HG02852 (cell line): ENCODE data around the gene SEMA4D.
"Not testable (repeated sequence)": the region's sequence is repeated elsewhere in the genome, so short reads cannot be mapped to it uniquely, and the experiment has no call there.

Source experiments
- ATAC-seq: cut with Tn5 transposase; IDR thresholded peaks from one replicate; pipeline ENCODE4 v1.9.1; 2021; ENCODE audit warnings: mild to moderate bottlenecking, moderate library complexity; ENCODE audit not compliant: unreplicated experiment

SEMA4D gene

DNA sequence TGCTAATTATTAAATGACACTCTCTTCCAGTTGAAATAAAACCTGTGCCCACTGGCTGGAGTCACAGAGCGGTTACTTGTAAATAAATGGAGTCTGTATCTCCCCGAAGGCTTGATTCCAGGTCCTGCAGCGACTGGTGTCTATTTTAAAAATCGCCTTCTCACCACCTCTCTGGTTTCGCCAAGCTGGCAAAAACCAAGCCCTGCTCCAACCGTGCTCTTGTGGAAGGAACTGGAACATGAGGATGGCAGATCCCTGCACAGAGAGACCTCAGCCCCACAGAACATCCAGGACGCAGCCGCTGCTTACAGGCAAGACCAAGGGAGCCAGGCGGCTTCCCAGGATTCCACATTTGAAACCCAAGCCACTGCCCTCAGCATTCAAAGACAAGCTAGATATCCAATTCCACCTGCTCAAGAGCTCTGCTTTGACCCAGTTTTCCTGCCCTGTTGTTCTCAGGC, 15.0 kb downstream of the SEMA4D start:
- no peak for ATAC-seq

DNA sequence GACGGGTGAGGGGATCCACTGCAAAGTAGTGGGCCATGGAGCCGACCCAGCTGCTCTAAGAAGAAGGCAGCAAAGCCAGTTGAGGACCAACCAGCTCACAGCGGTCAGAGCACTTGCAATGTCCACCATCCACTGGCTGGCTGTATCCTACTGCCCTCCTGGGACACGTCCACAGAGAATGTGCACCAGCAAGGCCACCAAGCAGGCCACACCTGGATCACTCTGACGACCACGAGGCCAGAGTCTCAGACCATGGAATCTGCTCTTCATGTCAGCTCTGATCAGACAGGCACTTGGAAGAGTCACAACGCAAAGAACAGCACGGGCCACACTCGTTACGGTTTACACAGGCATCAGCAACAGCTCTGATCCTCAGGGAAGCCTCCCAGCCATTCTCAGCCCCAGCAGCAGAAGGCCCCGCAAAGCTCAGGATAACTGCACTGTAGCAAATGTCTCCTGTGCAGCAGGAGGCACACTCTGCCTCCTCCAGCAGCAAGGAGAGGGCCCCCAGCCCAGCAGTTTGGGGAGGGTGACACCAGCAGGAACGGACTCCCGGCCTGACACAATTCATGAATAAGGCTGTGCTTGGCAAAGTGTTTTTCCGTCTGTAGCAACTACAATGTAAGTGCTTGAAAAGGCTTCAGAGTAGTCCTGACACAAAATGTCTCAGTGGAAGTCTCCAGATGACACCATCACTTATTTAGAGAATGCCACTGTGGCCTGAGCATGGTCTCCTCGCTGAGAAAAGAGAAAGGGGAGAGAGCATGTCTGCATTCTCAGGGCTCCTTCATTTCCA, 15.7 kb downstream of the SEMA4D start:
- no peak for ATAC-seq

GRCh38 chr9:89481538-89481915, 16.4 kb downstream of the SEMA4D start:
- ATAC-seq, result no peak

DNA sequence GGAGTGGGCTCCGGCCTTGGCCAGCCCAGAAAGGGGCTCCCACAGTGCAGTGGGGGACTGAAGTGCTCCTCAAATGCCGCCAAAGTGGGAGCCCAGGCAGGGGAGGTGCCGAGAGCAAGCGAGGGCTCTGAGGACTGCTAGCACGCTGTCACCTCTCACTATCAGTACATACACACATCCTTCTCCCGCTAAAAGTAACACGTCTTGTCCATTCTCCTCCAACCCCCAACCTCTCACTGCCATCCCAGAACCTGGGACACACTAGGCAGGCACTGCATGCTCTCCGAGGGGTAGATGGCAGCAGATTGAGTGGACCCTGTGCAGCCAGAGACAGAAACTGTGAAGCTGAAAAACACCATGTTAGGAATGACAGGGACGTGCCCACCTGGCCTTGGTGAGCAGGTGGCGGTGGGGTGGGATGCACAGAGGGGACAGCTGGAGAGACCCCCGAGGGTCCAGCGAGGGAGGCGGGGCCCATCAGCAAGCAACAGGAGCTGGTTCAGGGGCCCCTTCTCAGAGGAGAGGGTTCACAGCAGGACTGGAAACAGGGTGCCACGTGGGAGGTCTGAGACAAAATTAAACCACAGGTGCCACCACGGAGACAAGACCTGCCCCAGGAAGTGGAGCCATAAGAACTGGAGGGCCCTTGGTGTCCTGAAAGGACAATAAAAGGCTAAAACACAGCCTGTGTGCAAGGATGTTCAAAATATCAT, 16.9 kb downstream of the SEMA4D start:
- ATAC-seq, result no peak

DNA sequence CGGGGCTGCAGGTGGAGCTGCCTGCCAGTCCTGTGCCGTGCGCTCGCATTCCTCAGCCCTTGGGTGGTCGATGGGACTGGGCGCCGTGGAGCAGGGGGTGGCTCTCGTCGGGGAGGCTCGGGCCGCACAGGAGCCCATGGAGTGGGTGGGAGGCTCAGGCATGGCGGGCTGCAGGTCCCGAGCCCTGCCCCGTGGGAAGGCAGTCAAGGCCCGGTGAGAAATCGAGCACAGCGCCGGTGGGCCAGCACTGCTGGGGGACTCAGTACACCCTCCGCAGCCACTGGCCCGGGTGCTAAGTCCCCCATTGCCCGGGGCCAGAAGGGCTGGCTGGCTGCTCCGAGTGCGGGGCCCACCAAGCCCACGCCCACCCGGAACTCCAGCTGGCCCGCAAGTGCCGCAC, 17.5 kb downstream of the SEMA4D start:
- not testable (repeated sequence) for ATAC-seq

DNA sequence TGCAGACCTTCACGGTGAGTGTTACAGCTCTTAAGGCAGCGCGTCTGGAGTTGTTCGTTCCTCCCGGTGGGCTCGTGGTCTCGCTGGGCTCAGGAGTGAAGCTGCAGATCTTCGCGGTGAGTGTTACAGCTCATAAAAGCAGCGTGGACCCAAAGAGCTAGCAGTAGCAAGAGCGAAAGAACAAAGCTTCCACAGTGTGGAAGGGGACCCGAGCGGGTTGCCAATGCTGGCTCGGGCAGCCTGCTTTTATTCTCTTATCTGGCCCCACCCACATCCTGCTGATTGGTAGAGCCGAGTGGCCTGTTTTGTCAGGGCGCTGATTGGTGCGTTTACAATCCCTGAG, 18.3 kb downstream of the SEMA4D start:
- ATAC-seq, result not testable (repeated sequence)

DNA sequence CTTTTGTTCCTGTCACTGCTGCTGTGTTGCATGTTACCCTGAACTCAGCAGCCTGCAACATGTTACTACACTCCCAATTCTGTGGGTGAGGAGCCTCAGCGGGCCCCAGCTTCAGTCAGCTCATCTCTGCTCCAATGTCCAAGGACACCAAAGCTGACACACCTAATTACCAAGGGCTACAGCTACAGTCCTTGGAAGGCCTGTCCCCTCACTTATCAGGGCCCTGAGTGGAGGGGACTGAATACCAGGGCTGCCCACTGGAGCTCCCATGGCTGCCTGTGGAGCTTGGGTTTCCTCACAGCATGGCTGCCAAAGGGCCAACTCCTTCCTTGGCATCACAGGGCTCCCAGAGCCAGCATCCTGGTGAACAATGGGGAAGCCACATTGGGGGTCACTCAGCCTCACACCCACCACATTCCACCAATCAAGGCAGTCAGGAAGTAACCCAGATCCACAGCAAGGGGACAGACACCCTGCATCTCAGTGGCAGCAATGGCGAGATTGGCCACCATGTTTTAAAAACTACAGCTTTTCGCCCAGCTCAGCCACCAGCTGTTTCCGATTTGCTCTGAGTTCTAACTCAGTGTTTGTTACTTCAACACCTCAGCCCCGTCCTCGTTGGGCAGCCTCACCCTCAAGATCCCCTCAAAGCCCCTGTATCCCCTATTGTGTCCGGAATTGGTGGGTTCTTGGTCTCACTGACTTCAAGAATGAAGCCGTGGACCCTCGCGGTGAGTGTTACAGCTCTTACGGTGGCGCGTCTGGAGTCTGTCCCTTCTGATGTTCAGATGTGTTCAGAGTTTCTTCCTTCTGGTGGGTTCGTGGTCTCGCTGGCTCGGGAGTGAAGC, 18.9 kb downstream of the SEMA4D start:
- no peak for ATAC-seq

DNA sequence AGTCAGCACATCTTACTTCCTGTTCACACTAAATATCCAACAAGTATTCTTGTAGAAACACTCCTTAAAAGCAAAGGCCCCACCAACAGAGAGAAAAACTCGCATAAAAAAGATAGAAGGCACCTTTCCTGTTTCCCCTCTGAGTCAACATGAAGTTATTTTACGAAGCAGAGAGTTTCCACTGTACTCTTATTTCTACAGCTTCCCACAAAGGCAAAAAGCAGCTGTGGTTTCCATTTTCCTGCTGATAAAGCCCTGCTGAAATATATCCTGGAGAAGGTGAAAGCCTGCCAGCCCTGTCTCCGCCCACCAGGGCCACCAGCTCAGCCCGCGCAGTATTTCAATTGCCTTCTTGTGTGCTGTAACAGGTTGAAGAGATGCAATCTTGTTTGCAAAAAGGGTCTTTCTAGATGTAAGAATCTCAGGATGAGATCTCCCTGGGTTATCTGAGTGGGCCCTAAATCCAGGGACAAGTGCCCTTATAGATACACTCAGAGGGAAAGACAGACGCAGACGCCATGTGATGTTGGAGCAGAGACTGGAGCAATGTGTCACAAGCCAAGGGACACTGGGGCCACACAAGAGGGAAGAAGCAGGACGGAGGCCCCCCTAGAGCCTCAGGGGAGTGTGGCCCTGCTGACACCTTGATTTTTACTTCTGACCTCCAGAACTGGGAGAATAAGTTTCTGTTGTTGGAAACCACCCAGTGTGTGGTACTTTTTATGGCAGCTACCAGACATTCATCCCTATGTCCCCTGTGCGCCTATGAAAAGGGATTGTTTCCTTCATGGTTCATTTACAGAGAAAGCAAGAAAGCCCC, 19.9 kb downstream of the SEMA4D start:
- no peak for ATAC-seq

DNA sequence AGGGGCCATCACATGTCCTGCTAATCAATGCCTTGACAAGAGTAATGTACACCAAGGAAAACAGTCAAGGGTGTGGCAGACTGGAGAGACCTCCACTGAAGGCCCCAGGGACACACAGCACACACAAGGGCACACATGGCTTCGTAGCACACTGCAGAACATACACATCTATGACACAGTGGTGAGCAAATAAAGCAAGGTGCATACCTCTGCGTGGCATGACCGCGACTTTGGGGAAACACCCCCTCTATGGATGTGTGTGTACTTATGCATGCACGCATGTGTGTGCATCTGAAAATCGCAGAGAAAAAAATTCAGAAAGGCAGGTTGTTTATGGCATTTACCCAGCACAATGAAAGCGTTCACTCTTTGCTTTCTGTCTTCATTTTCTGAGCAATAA, 20.5 kb downstream of the SEMA4D start:
- no peak for ATAC-seq

DNA sequence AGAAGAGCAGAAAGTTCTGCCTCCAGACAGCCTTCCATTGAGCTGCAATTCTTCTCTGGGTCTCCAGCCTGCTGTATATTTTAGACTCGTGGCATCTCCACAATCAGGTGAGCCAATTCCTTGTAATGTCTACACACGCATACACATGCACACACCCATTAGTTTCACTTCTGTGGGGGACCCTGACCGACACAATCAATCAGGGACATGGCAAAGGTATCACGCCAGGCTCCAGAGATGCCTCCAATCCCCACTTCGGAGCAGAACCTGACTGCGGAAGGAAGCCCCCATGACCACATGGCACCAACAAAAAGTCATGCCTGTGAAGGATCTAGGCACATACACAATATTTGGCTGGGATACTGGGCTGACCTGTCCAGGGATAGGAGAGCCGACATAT, 21.4 kb downstream of the SEMA4D start:
- ATAC-seq, result no peak

- no peak for ATAC-seq
These were observed 21.9 kb downstream of the SEMA4D start for GRCh38 chr9:89475891-89476440.

DNA sequence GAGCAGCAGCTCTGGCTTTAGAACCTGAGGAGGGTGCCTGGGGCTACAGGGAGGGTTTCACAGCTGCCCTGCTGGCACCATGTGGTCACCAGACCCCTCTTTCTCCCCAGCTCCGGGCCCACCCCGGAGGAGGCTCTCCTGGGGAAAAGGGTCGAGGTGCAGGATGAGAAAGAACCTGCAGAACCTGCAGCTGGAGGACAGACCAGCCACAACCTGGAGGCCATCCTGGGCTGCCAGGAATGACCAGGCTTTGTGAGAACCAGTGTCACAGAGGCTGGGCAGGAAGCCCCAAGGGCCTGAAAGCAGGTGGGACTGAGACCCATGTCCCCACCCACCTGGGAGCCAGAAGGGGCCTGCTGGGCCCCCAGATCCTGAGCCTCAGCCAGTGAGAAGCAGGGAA, 23.0 kb downstream of the SEMA4D start:
- ATAC-seq, result no peak

- no peak for ATAC-seq
These were observed 24.0 kb downstream of the SEMA4D start for GRCh38 chr9:89473762-89474469.

DNA sequence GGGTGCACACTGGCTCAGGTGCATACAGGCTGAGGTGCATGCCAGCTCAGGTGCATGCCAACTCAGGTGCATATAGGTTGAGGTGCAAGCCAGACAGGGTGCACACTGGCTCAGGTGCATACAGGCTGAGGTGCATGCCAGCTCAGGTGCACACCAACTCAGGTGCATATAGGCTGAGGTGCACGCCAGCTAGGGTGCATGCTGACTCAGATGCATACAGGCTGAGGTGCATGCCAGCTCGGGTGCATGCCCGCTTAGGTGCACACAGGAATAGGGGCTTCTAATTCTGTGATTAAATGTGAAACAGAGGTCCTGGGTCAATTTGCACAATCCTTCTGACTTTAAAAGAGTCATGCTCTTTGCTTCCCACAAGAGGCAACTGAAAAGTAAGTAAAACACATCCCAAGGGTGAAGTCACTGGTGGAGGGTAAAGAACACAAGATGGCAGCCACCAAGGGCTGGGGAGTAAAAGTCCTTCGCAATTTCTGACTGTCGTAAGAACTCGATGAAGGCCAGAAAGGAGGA, 26.1 kb downstream of the SEMA4D start:
- ATAC-seq, result not testable (repeated sequence)

DNA sequence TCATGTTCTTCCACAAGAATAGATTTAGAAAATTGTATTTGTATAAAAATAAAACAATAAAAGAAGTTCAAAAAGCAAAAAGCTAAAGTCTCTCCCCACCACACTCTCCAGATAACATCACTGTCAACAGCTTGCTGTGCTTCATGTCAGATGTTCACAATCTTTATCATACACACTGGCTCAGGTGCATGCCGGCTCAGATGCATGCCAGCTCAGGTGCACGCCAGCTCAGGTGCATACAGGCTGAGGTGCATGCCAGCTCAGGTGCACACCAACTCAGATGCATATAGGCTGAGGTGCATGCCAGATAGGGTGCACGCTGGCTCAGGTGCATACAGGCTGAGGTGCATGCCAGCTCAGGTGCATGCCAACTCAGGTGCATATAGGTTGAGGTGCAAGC, 26.5 kb downstream of the SEMA4D start:
- no peak for ATAC-seq

- ATAC-seq, result no peak
These were observed 27.6 kb downstream of the SEMA4D start for GRCh38 chr9:89470224-89470839.

GRCh38 chr9:89469003-89469402, 28.9 kb downstream of the SEMA4D start:
- ATAC-seq, result no peak

DNA sequence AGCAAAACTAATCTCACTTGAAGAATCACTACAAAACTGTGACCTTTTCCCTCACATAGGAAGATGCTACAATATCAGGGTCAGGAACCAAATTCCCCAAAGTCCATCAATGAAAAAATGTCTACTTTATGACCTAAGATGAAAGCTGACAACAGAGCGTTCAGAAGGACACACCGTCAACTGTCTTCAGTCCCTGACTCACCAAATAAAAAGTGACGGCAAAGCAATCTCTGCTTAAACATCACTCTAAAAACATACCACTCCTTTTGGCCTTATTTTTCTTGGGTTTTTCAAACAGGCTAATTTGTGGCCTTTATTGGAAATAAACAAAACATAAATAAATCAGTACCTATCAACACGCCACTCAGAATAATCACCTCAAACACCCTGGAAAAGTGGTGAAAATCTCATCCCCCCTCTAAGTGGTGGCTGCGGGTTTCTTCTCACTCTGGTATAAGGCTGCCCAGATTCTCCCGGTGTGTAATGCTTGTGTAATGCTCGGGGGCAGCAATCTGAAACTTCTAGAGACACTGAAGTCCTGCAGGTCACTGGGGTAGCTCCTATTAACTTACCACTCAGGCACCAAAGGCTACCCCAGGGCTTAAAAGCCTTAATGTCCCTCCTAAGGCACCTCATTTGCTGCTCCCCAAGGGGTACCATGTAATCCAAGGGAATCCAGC, 29.5 kb downstream of the SEMA4D start:
- ATAC-seq, result no peak

DNA sequence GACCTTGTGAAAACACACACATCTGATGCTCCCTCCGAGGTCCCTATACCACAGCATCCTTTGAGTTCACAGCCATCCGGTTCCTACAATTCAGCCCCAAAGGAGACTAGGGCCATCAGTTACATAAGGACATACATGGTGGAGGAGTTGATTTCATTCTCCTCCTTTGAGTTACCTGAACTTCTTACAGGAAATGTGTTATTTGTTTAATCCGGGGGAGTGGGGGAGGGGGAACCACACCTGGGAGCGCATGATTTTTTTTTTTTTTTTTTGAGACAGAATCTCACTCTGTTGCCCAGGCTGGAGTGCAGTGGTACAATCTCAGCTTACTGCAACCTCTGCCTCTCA, 30.7 kb downstream of the SEMA4D start:
- peak; percentile 13 for ATAC-seq
